Body of pancreas (tissue), 4 donors: ENCODE data around the gene GNB2.

Source experiments
- POLR2A ChIP-seq, 3 donors: fragments of 450-650 bp; IDR thresholded peaks; one replicate each; pipeline ENCODE4 v1.6.1; 2016; ENCODE audit warnings: antibody characterized with exemption in 3 of 3, mild to moderate bottlenecking in 2 of 3
- TF ChIP-seq, protein P1 (sequence below), 7 experiments: fragments of 450-650 bp in 4 of 7; fragments of 200-600 bp in 3 of 7; sonication (generic) in 3 of 7; IDR thresholded peaks; one replicate each; pipeline ENCODE4 v1.5.1; 2016 to 2019; ENCODE audit warnings: antibody characterized with exemption in 7 of 7

DNA sequence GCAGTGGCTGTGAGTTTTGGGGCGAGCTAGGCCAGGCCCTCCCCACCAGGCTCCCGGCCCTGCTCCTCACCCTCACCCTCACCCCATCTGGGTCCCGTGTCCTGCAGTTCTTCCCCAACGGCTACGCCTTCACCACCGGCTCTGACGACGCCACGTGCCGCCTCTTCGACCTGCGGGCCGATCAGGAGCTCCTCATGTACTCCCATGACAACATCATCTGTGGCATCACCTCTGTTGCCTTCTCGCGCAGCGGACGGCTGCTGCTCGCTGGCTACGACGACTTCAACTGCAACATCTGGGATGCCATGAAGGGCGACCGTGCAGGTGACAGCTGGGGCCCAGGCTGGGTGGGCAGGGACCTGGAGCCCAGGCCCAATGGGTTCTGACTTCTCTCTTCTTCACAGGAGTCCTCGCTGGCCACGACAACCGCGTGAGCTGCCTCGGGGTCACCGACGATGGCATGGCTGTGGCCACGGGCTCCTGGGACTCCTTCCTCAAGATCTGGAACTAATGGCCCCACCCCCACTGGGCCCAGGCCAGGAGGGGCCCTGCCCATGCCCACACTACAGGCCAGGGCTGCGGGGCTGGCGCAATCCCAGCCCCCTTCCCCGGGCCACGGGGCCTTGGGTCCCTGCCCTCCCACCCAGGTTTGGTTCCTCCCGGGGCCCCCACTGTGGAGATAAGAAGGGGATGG is 4.9 kb downstream of the GNB2 start:
- TF ChIP-seq, protein P1, sequence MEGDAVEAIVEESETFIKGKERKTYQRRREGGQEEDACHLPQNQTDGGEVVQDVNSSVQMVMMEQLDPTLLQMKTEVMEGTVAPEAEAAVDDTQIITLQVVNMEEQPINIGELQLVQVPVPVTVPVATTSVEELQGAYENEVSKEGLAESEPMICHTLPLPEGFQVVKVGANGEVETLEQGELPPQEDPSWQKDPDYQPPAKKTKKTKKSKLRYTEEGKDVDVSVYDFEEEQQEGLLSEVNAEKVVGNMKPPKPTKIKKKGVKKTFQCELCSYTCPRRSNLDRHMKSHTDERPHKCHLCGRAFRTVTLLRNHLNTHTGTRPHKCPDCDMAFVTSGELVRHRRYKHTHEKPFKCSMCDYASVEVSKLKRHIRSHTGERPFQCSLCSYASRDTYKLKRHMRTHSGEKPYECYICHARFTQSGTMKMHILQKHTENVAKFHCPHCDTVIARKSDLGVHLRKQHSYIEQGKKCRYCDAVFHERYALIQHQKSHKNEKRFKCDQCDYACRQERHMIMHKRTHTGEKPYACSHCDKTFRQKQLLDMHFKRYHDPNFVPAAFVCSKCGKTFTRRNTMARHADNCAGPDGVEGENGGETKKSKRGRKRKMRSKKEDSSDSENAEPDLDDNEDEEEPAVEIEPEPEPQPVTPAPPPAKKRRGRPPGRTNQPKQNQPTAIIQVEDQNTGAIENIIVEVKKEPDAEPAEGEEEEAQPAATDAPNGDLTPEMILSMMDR (IDR thresholded peaks at IDR 0.05): no peak
- TF ChIP-seq POLR2A (IDR thresholded peaks at IDR 0.05): no peak
